Pancreas (tissue), 10 donors: Measurements from ENCODE around the gene EGFR. TPM values are rescaled to one million over a fixed set of nuclear protein-coding genes. Genes with fewer than 3 reads are reported as not detected.

ENCODE experiments used
- ATAC-seq, 4 donors: fragments of 200-7000 bp; cut with Tn5 transposase; one replicate each; pipeline versions ENCODE4 v1.8.0 to v1.9.1; 2020; ENCODE audit warnings: mild to moderate bottlenecking in 4 of 4, moderate library complexity in 4 of 4
- DNase-seq, 6 donors: peaks; one replicate each; pipeline ENCODE4 v3.0.0-alpha.2; 2020
- FAIRE-seq: peaks from 2 replicates; lab custom pipeline; 2012; peaks lifted over from hg19 to GRCh38; lab: Jason Lieb, UNC
- H3K27ac ChIP-seq, 4 donors: fragments of 200-600 bp; sonication (generic); 1 replicate in 3 of 4; 2 replicates in 1 of 4; pipeline versions ENCODE4 v1.5.0 to v1.8.0; 2020
- H3K27me3 ChIP-seq, 4 donors: fragments of 200-600 bp; one replicate each; pipeline ENCODE4 v1.8.0; 2021
- H3K36me3 ChIP-seq, 3 donors: fragments of 200-600 bp; sonication (generic) in 1 of 3; one replicate each; pipeline versions ENCODE4 v1.5.0 to v1.8.0; 2020 to 2021
- H3K4me1 ChIP-seq, 3 donors: fragments of 200-600 bp; one replicate each; pipeline ENCODE4 v1.8.0; 2021
- H3K4me3 ChIP-seq, 4 donors: fragments of 200-600 bp; sonication (generic) in 2 of 4; one replicate each; pipeline versions ENCODE4 v1.5.0 to v1.8.0; 2020 to 2021
- H3K9me3 ChIP-seq, 4 donors: fragments of 200-600 bp; one replicate each; pipeline ENCODE4 v1.8.0; 2021
- WGBS, 2 donors: extraction: QIAGEN DNeasy Blood & Tissue Kit; methylation state at CpG; one replicate each; pipeline ENCODE4 v1.1.7; 2013; 5-methylcytosine and 5-hydroxymethylcytosine counted together
- intact Hi-C, 3 donors: fragments of 100-400 bp; cut with DNase I; formaldehyde crosslinking; loops; one replicate each; pipeline versions ENCODE4 v1.11.1 to v1.14.2; 2022
- polyA plus RNA-seq, 2 donors: library from polyadenylated mRNA; stranded (reverse); fragments of 200-250 nt; gene quantifications; one replicate each; pipeline ENCODE4 v1.2.3, GENCODE V29; 2013
- total RNA-seq, 6 donors: library from RNA; stranded (reverse); fragmentation: NEBNext Ultra II Directional in 4 of 6; extraction: Animal tissue kit (Norgen Biotek cat#: 25700) in 4 of 6; gene quantifications; one replicate each; pipeline versions ENCODE4 v1.2.1 to v1.2.4, GENCODE V29; 2021 to 2023
- TF ChIP-seq, protein P1 (sequence below), 4 donors: fragments of 200-600 bp; sonication (generic) in 3 of 4; IDR thresholded peaks; one replicate each; pipeline versions ENCODE4 v1.5.0 to v1.8.0; 2021; ENCODE audit warnings: antibody characterized with exemption in 4 of 4
- donor health status: healthy with polysubstance abuse.
- donor health status: DM: no; HTN: no; CAD: no; lungs with moderate emphysema.
- donor health status: DM: no; HTN: no; CAD: no.
- donor health status: control.
- donor health status: control.
- donor health status: Bipolar disorder and iron deficiency.
- donor health status: DM: yes; HTN: yes; CAD: no.
- donor health status: DM: no; HTN: no; CAD: no.
- donor health status: DM: no; HTN: no; CAD: no.
- donor health status: DM: yes; HTN: yes; CAD: no.

The EGFR gene
- total and polyA plus RNA-seq, 8 donors: 5.5 to 38.8 (median 30.3) TPM

DNA sequence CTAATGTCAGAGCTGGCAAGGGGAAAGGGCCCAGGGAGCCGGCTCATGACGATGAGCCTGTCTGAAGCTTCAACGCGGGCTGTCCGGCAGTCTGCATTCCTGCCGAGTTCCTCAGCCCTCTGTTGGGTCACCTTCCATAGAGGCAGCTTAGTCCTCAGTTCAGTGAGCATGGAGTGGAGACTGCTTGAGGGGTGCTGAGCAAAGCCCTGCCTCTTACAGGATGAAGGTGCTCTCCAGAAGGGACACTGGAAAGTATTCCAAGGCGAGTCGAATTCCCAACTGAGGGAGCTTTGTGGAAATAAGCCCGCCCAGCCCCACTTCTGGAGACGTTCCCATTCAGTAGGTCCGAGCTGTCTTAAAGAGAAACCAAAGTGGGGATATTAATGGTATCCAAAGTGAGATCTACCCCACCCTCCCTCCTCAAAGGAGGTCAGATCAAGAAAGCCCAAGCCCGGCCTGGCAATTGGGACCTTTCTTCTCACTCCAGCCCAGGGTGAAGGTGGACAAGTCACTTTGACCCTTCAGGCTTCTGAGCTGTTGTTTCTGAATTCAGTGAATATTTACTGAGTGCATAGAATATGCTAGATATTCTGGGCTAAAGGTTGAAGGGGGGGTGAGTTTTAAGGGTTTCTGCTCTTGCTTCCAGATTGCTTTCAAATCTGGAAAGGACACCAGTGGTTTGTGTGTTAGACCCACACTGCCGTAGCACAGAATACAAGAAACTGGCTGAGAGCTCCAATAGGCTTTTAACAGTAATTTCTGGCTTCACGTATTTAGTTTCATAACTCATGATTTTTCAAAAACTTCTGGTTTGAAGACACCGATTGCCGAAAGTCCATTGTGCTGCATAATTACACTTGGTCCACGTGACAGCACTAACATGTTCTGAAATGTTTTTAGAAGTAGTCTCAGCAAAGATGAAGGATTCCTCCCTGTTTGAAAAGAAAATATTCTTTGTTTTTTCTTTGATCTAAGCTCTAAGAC, 3.5 kb downstream of the EGFR start:
- intact Hi-C loops: loop anchor here in 2 of 3 donors (10.0 kb wide), 2 partner anchors 53 to 63 kb away; no protein-coding TSS in a partner anchor
- Histone ChIP-seq H3K4me1 (peaks cover 1 to 15% (median 4%) of the 10 kb centered on the region in 3 donors), H3K36me3 (no peaks in the 10 kb centered on the region), H3K27me3 (no peaks in the 10 kb centered on the region), H3K4me3 (no peak overlapping the region), H3K9me3 (no peaks in the 10 kb centered on the region), H3K27ac (no peak overlapping the region)
- TF ChIP-seq, protein P1, sequence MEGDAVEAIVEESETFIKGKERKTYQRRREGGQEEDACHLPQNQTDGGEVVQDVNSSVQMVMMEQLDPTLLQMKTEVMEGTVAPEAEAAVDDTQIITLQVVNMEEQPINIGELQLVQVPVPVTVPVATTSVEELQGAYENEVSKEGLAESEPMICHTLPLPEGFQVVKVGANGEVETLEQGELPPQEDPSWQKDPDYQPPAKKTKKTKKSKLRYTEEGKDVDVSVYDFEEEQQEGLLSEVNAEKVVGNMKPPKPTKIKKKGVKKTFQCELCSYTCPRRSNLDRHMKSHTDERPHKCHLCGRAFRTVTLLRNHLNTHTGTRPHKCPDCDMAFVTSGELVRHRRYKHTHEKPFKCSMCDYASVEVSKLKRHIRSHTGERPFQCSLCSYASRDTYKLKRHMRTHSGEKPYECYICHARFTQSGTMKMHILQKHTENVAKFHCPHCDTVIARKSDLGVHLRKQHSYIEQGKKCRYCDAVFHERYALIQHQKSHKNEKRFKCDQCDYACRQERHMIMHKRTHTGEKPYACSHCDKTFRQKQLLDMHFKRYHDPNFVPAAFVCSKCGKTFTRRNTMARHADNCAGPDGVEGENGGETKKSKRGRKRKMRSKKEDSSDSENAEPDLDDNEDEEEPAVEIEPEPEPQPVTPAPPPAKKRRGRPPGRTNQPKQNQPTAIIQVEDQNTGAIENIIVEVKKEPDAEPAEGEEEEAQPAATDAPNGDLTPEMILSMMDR (IDR thresholded peaks at IDR 0.05): no peak
- FAIRE-seq (no peak), DNase-seq (no peak), ATAC-seq (no peak)
- 84 to 87% methylated on average over 17 of the region's 17 CpGs for WGBS, 2 donors

DNA sequence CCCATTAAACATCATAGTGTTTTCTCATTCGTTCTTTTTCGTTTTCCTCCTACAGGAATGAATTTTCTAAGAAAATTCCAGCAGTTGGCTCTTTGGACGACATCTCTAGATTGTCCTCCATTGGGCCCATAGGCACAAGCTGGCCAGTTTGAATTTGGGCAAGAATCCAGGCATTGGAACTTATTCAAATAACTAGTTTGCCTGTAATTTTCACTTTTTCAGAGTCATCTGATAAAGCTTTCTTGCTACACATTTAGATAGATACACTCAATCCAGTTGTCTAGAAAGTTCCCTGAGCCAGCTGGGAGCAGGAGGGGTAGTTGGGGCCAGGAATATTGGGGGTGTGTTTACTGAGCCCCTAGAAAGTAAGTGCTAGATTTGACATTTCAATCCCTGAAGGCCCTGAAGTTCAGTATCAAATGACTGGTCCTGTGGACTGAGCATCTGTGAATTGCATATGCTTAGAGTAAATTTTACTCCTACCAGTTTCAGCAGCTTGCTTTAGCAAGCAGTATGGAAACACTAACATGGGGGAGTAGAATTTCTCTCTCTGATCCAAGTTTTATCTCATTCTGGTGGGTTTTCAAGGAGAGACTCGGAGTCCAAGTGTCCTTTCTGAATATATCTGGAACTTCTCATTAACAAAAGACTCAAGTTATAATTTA, 5.2 kb downstream of the EGFR start:
- Histone ChIP-seq H3K4me3 (no peak overlapping the region), H3K36me3 (no peaks in the 10 kb centered on the region), H3K9me3 (no peaks in the 10 kb centered on the region), H3K27me3 (no peaks in the 10 kb centered on the region), H3K27ac (no peak overlapping the region), H3K4me1 (peaks cover 4 to 25% (median 17%) of the 10 kb centered on the region in 3 donors)
- DNase-seq: no peak
- intact Hi-C loops: loop anchor here in 2 of 3 donors (10.0 kb wide), 2 partner anchors 51 to 61 kb away; no protein-coding TSS in a partner anchor
- WGBS, 2 donors: 69 to 76% methylated on average over 4 of the region's 4 CpGs
- ATAC-seq: no peak
- no peak for FAIRE-seq
- TF ChIP-seq, protein P1 (IDR thresholded peaks at IDR 0.05): no peak

DNA sequence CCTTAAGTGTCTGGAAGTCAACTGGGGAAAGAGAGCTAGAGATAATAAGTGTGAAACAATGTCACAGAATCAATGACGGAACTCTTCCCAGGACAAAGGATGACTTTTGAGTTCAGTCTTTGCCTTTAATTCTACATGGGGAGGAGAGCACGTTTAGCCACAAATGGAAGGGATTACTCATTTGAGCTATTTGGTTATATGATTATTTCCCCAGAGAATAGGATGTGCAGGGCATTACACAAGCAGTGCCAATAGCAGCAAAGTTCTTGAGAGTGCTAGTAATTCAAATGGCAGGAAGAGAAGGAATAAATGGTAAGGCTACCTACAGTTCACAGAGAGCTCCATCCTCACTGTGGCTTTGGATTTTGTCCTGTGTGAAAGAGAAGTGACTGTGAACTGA, 6.0 kb downstream of the EGFR start:
- FAIRE-seq (no peak), ATAC-seq (no peak), DNase-seq (no peak)
- intact Hi-C loops: loop anchor here in 2 of 3 donors (10.0 kb wide), 2 partner anchors 50 to 60 kb away; no protein-coding TSS in a partner anchor
- no peak overlapping the region for H3K27ac ChIP-seq
- H3K36me3 ChIP-seq: no peaks in the 10 kb centered on the region
- TF ChIP-seq, protein P1 (IDR thresholded peaks at IDR 0.05): no peak
- no peaks in the 10 kb centered on the region for H3K9me3 ChIP-seq
- H3K4me3 ChIP-seq: no peak overlapping the region
- no peaks in the 10 kb centered on the region for H3K27me3 ChIP-seq
- peaks cover 4 to 28% (median 23%) of the 10 kb centered on the region in 3 donors for H3K4me1 ChIP-seq
- 86 to 87% methylated on average over 2 of the region's 2 CpGs for WGBS, 2 donors

DNA sequence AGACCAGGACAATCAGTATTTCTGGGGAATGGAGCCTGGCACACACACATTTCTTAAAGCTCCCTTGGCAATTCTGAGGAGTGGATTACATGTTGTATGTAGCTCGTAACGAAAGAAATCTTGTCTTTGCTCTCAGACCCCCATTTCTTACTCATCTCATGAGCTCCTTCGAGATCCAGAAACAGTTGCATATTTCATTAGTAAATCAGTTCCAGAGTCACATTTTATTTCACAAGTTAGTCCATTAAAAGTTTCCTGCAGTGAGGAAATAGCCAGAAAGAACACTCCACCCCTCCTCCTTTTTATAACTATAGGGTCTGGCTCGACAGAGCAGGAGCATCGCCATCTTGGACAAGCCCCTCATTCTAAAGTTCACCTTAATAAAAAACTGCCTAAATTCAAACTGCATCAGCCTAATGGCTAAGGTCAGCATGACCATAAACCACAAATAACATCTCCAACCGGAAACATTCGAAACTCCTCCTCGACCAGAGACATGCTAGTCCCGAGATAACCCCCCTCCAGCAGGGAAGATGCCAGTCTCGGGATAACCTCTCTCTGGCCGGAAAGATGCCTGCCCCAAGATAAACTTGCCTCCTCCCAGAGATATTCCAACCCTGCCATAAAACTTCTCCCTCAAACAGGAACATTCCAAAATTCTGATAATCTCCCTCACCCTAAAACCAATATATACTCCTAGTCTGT, 7.4 kb downstream of the EGFR start:
- no peaks in the 10 kb centered on the region for H3K27me3 ChIP-seq
- TF ChIP-seq, protein P1 (IDR thresholded peaks at IDR 0.05): no peak
- intact Hi-C loops: loop anchor here in 2 of 3 donors (10.0 kb wide), 2 partner anchors 49 to 59 kb away; no protein-coding TSS in a partner anchor
- no peaks in the 10 kb centered on the region for H3K9me3 ChIP-seq
- DNase-seq (no peak), ATAC-seq (no peak), FAIRE-seq (no peak)
- H3K4me3 ChIP-seq: no peak overlapping the region
- 77 to 78% methylated on average over 11 of the region's 11 CpGs for WGBS, 2 donors
- peaks cover 14 to 35% (median 34%) of the 10 kb centered on the region in 3 donors for H3K4me1 ChIP-seq
- H3K27ac ChIP-seq: peak overlapping the region in 1 of 4 donors; percentile 34
- H3K36me3 ChIP-seq: no peaks in the 10 kb centered on the region
